Ovary (tissue), 9 donors: ENCODE results near the gene ADAD1. TPM values are rescaled to one million over a fixed set of nuclear protein-coding genes. Genes with fewer than 3 reads are reported as not detected.
"Not testable (repeated sequence)": the region's sequence is repeated elsewhere in the genome, so short reads cannot be mapped to it uniquely, and the experiment has no call there.

Source experiments
- DNase-seq, 5 donors: peaks; one replicate each; pipeline ENCODE4 v3.0.0-alpha.2; 2019 to 2020
- H3K27ac ChIP-seq, 2 donors: fragments of 200-600 bp; one replicate each; pipeline versions ENCODE4 v1.5.1 to v1.8.0; 2019 to 2022
- H3K27me3 ChIP-seq: fragments of 200-600 bp; one replicate; pipeline ENCODE4 v1.8.0; 2022
- H3K36me3 ChIP-seq: fragments of 200-600 bp; sonication (generic); one replicate; pipeline ENCODE4 v1.5.1; 2019
- H3K4me1 ChIP-seq: one replicate; pipeline ENCODE4 v1.8.1; 2013; ENCODE audit warnings: mild to moderate bottlenecking, moderate library complexity; ENCODE audit not compliant: insufficient read depth
- H3K4me3 ChIP-seq: fragments of 200-600 bp; sonication (generic); one replicate; pipeline ENCODE4 v1.5.1; 2017
- H3K9me3 ChIP-seq, 2 donors: fragments of 200-600 bp in 1 of 2; sonication (generic) in 1 of 2; one replicate each; pipeline versions ENCODE4 v1.5.1 to v1.8.1; 2013 to 2019; ENCODE audit warnings: mild to moderate bottlenecking in 1 of 2, moderate library complexity in 1 of 2
- CTCF ChIP-seq, 3 donors: fragments of 450-650 bp in 2 of 3; fragments of 200-600 bp in 1 of 3; IDR thresholded peaks; one replicate each; pipeline versions ENCODE4 v1.5.1 to v1.8.0; 2016 to 2022; ENCODE audit warnings: antibody characterized with exemption in 3 of 3, mild to moderate bottlenecking in 1 of 3
- EP300 ChIP-seq: sonication (generic); formaldehyde crosslinking; IDR thresholded peaks from one replicate; pipeline ENCODE4 v1.6.1; 2017; ENCODE audit warnings: antibody characterized with exemption
- POLR2A ChIP-seq: fragments of 450-650 bp; IDR thresholded peaks from one replicate; pipeline ENCODE4 v1.6.1; 2017; ENCODE audit warnings: antibody characterized with exemption, mild to moderate bottlenecking, moderate library complexity
- WGBS, 3 donors: extraction: QIAGEN DNeasy Blood & Tissue Kit in 1 of 3; methylation state at CpG; one replicate each; pipeline versions ENCODE4 v1.1.5 to v1.1.7; 2013 to 2017; 5-methylcytosine and 5-hydroxymethylcytosine counted together
- intact Hi-C, 4 donors: fragments of 100-400 bp; cut with DNase I; formaldehyde crosslinking; loops; one replicate each; pipeline versions ENCODE4 v1.11.0 to v1.15.1; 2022 to 2023
- polyA plus RNA-seq, 2 donors: library from polyadenylated mRNA; stranded (reverse); fragments of 200-250 nt in 1 of 2; fragments of 350-450 nt in 1 of 2; fragmentation: Illumina TruSeq in 1 of 2; extraction: RNeasy Lipid Tissue Mini Kit (QIAGEN cat#74804) in 1 of 2; gene quantifications; one replicate each; pipeline ENCODE4 v1.2.3, GENCODE V29; 2013 to 2014
- total RNA-seq, 7 donors: library from RNA; depleted of rRNA in 2 of 7; stranded (reverse); fragments of >200 nt in 2 of 7; fragmentation: NEBNext Ultra II Directional in 3 of 7; extraction: Animal tissue kit (Norgen Biotek cat#: 25700) in 3 of 7; gene quantifications; one replicate each; pipeline versions ENCODE4 v1.1.0 to v1.2.4, GENCODE V29; 2016 to 2023
- donor health status: DM: no; HTN: no; CAD: no; lungs with moderate emphysema.
- donor health status: DM: no; HTN: no; CAD: no.
- donor health status: Bipolar disorder and iron deficiency.
- donor health status: DM: yes; HTN: yes; CAD: no.
- donor health status: DM: no; HTN: no; CAD: no.
- donor health status: DM: yes; HTN: yes; CAD: no.

ADAD1 gene
- total and polyA plus RNA-seq, 9 donors = 0.33 TPM; not detected in 8

GRCh38 chr4:122360754-122361153 lies 18.1 kb upstream of the ADAD1 start:
- H3K9me3 ChIP-seq = no peaks in the 10 kb centered on the region
- TF ChIP-seq EP300 = no peak
- no peak for TF ChIP-seq POLR2A
- no peak for TF ChIP-seq CTCF (IDR thresholded peaks at IDR 0.05)
- H3K4me1 ChIP-seq = no peaks in the 10 kb centered on the region
- no peak overlapping the region for H3K27ac ChIP-seq
- H3K4me3 ChIP-seq = no peak overlapping the region
- no peaks in the 10 kb centered on the region for H3K36me3 ChIP-seq
- WGBS, 3 donors = 94 to 97% (median 96%) methylated on average over 3 of the region's 3 CpGs
- no peak for DNase-seq
- no peaks in the 10 kb centered on the region for H3K27me3 ChIP-seq
- intact Hi-C loops = no loop called here

- DNase-seq = no peak
- Histone ChIP-seq H3K4me1 (no peaks in the 10 kb centered on the region), H3K36me3 (no peaks in the 10 kb centered on the region), H3K4me3 (no peak overlapping the region), H3K27me3 (no peaks in the 10 kb centered on the region), H3K27ac (no peak overlapping the region), H3K9me3 (no peaks in the 10 kb centered on the region)
- no peak for TF ChIP-seq POLR2A
- TF ChIP-seq EP300 = no peak
- TF ChIP-seq CTCF (IDR thresholded peaks at IDR 0.05) = no peak
- intact Hi-C loops = no loop called here
- WGBS, 3 donors = 83 to 94% (median 93%) methylated on average over 18 of the region's 18 CpGs
Observed at GRCh38 chr4:122364700-122365404, 14.0 kb upstream of the ADAD1 start.

GRCh38 chr4:122368786-122369185 lies 10.0 kb upstream of the ADAD1 start:
- H3K36me3 ChIP-seq, H3K9me3 ChIP-seq, H3K4me1 ChIP-seq, H3K27me3 ChIP-seq, H3K4me3 ChIP-seq, DNase-seq, intact Hi-C loops, H3K27ac ChIP-seq: not testable (repeated sequence)
- WGBS, 3 donors = 78 to 96% (median 86%) methylated on average over 3 of the region's 3 CpGs

GRCh38 chr4:122377352-122377751 lies 1.5 kb upstream of the ADAD1 start:
- Histone ChIP-seq H3K36me3 (no peaks in the 10 kb centered on the region), H3K9me3 (peaks cover 0 to 4% of the 10 kb centered on the region in 2 donors), H3K27me3 (no peaks in the 10 kb centered on the region), H3K27ac (no peak overlapping the region), H3K4me3 (no peak overlapping the region), H3K4me1 (no peaks in the 10 kb centered on the region)
- TF ChIP-seq POLR2A = no peak
- no peak for TF ChIP-seq EP300
- no peak for TF ChIP-seq CTCF (IDR thresholded peaks at IDR 0.05)
- intact Hi-C loops = no loop called here
- WGBS, 3 donors = 77 to 82% (median 80%) methylated on average over 1 of the region's 1 CpG
- DNase-seq = no peak

- WGBS, 3 donors = 95 to 97% (median 97%) methylated on average over 43 to 44 of the region's 44 CpGs
- no peak overlapping the region for H3K4me3 ChIP-seq
- H3K4me1 ChIP-seq = no peaks in the 10 kb centered on the region
- no peak for DNase-seq
- no peaks in the 10 kb centered on the region for H3K36me3 ChIP-seq
- TF ChIP-seq CTCF (IDR thresholded peaks at IDR 0.05) = no peak
- TF ChIP-seq POLR2A = no peak
- no peak for TF ChIP-seq EP300
- no peak overlapping the region for H3K27ac ChIP-seq
- H3K9me3 ChIP-seq = peaks cover 0 to 4% of the 10 kb centered on the region in 2 donors
- H3K27me3 ChIP-seq = no peaks in the 10 kb centered on the region
- intact Hi-C loops = no loop called here
Observed at GRCh38 chr4:122379239-122379638, 428 bp downstream of the ADAD1 start.
